ENCODE results near the gene MIB2. TPM values are rescaled to one million over a fixed set of nuclear protein-coding genes. Genes with fewer than 3 reads are reported as not detected.

The MIB2 gene
- 66.8 TPM for total RNA-seq

DNA sequence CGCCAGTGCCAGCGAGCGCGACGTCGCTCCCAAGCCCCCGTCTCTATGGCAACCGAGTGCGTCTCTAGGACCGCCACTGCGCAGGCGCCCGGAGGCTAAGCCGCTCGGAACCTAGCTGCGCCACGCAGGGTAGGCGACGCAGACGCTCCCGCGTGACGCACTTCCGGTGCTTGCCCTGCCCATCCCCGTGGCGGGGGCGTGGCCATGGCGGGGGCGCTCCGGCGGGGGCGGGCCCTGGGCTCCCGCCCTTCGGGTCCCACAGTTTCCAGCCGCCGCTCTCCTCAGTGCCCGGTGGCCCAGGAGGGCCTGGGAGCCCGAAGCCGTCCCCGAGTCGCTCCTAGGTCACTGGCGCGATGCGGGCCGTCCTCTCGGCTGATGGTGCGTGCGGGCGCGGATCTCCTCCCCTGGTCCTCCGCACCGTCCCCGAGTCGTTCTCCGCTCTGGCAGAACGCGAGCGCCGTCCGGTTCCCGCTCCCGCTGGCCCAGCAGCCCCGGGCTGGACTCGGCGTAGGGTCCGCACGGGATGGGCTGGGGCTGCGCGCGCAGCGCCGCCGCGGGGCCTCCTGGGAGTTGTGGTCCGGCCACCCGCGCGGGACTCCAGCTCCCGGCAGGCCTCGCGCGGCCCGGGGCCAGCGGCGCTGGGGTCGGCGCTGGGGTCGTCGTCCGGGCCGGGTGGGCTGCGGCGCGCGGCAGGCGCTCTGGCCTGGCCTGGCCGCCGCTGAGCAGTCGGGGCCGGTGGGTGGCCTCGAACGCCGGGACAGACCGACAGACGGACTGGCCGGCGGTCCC is at the start of gene MIB2:
Gene MIB2 (plus strand): TSS at position 245 of the 789 bp plus-strand sequence. CDS start 7,953 bp downstream, outside the sequence.
- peak within 1 kb of the TSS; percentile 100 for H3K27ac ChIP-seq
- DNase-seq (ENCODE audit: extremely low spot score in 2 of 2) = no peak
- H3K27me3 ChIP-seq = no peaks in the 10 kb centered on the region
- peaks cover 40% of the 10 kb centered on the region for H3K4me1 ChIP-seq
- peak within 1 kb of the TSS; percentile 92 to 94 for H3K4me3 ChIP-seq
- intact Hi-C loops (cut with DNase I) = loop anchor here (2.0 kb wide), 1 partner anchor 33 kb away; no protein-coding TSS in a partner anchor
- H3K36me3 ChIP-seq = peaks cover 0 to 9% of the 10 kb centered on the region in 2 donors
- TF ChIP-seq, protein P1, sequence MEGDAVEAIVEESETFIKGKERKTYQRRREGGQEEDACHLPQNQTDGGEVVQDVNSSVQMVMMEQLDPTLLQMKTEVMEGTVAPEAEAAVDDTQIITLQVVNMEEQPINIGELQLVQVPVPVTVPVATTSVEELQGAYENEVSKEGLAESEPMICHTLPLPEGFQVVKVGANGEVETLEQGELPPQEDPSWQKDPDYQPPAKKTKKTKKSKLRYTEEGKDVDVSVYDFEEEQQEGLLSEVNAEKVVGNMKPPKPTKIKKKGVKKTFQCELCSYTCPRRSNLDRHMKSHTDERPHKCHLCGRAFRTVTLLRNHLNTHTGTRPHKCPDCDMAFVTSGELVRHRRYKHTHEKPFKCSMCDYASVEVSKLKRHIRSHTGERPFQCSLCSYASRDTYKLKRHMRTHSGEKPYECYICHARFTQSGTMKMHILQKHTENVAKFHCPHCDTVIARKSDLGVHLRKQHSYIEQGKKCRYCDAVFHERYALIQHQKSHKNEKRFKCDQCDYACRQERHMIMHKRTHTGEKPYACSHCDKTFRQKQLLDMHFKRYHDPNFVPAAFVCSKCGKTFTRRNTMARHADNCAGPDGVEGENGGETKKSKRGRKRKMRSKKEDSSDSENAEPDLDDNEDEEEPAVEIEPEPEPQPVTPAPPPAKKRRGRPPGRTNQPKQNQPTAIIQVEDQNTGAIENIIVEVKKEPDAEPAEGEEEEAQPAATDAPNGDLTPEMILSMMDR (IDR thresholded peaks at IDR 0.05) = no peak
- TF ChIP-seq POLR2AphosphoS5 (IDR thresholded peaks at IDR 0.05; ENCODE audit: insufficient read depth in 1 of 2, low read depth in 1 of 2) (peak; percentile 81 to 89), POLR2A (IDR thresholded peaks at IDR 0.05) (peak in 1 of 2 donors; percentile 69)
- H3K9me3 ChIP-seq = no peaks in the 10 kb centered on the region

DNA sequence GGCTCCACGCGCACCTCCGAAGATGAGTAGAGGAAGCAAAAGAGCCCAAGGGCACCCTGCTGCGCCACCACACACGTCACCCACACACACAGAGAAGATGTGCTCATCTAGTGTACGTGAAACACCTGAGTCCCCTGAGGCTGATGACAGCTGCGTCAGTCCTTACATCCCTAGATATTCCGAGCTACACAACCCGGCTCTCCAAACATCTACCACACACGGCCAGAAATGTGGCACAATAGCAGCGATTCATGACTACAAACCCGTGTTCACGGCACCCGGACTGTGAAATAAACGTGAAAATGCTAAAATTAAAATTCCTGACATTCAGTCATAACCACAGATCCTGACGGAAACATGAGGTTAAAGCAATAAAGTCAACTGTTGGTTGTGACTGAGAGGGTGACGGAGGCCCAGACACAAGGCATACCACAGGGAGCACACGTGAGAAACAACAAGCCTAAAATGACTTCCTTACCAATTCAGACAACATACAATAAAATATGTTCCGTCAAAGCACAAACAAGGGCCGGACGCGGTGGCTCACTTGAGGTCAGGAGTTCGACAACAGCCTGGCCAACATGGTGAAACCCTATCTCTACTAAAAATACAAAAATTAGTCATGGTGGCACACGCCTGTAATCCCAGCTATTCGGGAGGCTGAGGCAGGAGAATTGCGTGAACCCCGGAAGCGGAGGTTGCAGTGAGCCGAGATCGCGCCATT is 48.0 kb upstream of the MIB2 start:
- no peaks in the 10 kb centered on the region for H3K27me3 ChIP-seq
- TF ChIP-seq POLR2AphosphoS5 (IDR thresholded peaks at IDR 0.05; ENCODE audit: insufficient read depth in 1 of 2, low read depth in 1 of 2) (no peak), POLR2A (IDR thresholded peaks at IDR 0.05) (no peak)
- TF ChIP-seq, protein P1 (IDR thresholded peaks at IDR 0.05) = no peak
- H3K4me1 ChIP-seq = peaks cover 46% of the 10 kb centered on the region
- H3K27ac ChIP-seq = no peak overlapping the region
- H3K9me3 ChIP-seq = no peaks in the 10 kb centered on the region
- intact Hi-C loops (cut with DNase I) = no loop called here
- no peak for DNase-seq (ENCODE audit: extremely low spot score in 2 of 2)
- peaks cover 0 to 24% of the 10 kb centered on the region in 2 donors for H3K36me3 ChIP-seq
- no peak overlapping the region for H3K4me3 ChIP-seq

DNA sequence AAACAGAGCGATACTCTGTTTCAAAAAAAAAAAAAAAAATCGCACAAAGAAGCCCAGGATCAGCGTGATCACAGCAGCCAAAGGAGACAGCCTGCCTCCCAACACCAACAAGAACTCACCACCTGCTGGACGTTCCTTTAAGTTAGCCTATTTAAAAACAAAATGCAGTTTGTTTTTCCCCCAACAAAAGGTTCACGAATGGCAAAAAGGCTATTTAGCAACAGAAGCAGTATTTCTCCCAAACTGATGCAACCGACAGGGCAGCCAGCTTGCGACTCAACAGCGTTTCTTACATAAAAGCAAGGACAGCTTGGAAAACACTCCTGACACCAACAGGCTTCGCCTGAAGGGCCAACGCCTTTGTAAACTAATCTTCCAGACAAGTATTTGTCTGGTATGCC is 47.4 kb upstream of the MIB2 start:
- no peak overlapping the region for H3K27ac ChIP-seq

DNA sequence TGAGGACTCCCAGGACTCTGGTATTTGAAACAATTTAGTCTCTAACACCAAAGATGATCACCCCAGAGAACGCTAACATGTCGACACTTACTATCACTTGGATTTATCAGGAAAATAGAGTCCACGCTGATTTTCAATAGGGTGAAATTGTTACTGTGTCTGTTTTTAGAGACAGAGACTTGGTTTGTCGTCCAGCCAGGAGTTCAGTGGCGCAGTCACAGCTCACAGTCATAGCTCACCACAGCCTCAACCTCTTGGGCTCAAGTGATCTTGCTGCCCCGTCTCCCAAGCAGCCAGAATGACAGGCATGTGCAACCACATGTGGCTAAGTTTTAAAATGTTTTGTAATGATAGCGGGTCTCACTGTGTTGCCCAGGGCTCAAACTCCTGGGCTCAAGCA is 46.0 kb upstream of the MIB2 start:
- Histone ChIP-seq H3K9me3 (no peaks in the 10 kb centered on the region), H3K4me3 (no peak overlapping the region), H3K4me1 (peaks cover 61% of the 10 kb centered on the region), H3K27ac (no peak overlapping the region), H3K27me3 (no peaks in the 10 kb centered on the region), H3K36me3 (peaks cover 0 to 5% of the 10 kb centered on the region in 2 donors)
- intact Hi-C loops (cut with DNase I) = no loop called here
- DNase-seq (ENCODE audit: extremely low spot score in 2 of 2) = no peak
- TF ChIP-seq POLR2A (IDR thresholded peaks at IDR 0.05) = no peak
- TF ChIP-seq, protein P1 (IDR thresholded peaks at IDR 0.05) = no peak
- TF ChIP-seq POLR2AphosphoS5 (IDR thresholded peaks at IDR 0.05; ENCODE audit: insufficient read depth in 1 of 2, low read depth in 1 of 2) = no peak

More for the DNA sequence above, 47.4 kb upstream of the MIB2 start:
- Histone ChIP-seq H3K36me3 (peaks cover 0 to 18% of the 10 kb centered on the region in 2 donors), H3K27me3 (no peaks in the 10 kb centered on the region), H3K9me3 (no peaks in the 10 kb centered on the region), H3K4me1 (peaks cover 51% of the 10 kb centered on the region), H3K4me3 (no peak overlapping the region)
- intact Hi-C loops (cut with DNase I) = no loop called here
- no peak for DNase-seq (ENCODE audit: extremely low spot score in 2 of 2)
- TF ChIP-seq POLR2AphosphoS5 (IDR thresholded peaks at IDR 0.05; ENCODE audit: insufficient read depth in 1 of 2, low read depth in 1 of 2) (no peak), POLR2A (IDR thresholded peaks at IDR 0.05) (no peak)
- TF ChIP-seq, protein P1 (IDR thresholded peaks at IDR 0.05) = no peak

Measured in vagina (tissue), 2 donors.